Measurements from ENCODE around the gene NUTF2.
A peak's percentile ranks its signal among the peaks of the same experiment; 100 is the strongest.

NUTF2 gene

DNA sequence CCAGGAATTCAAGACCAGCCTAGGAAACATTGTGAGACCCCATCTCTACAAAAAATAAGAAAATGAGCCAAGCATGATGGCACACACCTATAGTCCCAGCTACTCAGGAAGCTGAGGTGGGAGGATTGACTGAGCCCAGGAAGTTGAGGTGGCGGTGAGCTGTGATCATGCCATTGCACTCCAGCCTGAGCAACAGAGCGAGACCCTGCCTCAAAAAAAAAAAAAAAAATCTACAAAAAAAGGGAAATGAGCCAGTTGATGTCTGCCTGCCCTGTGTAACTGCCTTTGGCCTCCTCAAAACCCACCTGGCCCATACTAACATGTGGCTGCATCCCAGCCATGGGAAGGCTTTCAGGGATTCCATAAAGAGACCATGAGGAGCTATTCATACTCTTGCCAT, 44.9 kb upstream of the NUTF2 start:
- Histone ChIP-seq H3K79me2 (ENCODE audit: insufficient read depth, low read length) (peaks cover 24% of the 10 kb centered on the region), H3K9me2 (ENCODE audit: low read depth, low read length) (no peaks in the 10 kb centered on the region), H3K27ac (ENCODE audit: low read depth, low read length, poor library complexity, severe bottlenecking) (peak overlapping the region; percentile 49), H3K36me3 (ENCODE audit: insufficient read depth, low read length) (peaks cover 37% of the 10 kb centered on the region; the same call in 1 of the 2 replicates), H3K4me3 (ENCODE audit: low read depth, low read length, poor library complexity, severe bottlenecking) (no peak overlapping the region), H3K27me3 (ENCODE audit: insufficient read depth, low read length) (no peaks in the 10 kb centered on the region), H3K9me3 (ENCODE audit: low read length) (no peaks in the 10 kb centered on the region), H3F3A (ENCODE audit: insufficient read depth, low read length) (no peaks in the 10 kb centered on the region), H4K20me1 (ENCODE audit: insufficient read depth, low read length) (no peaks in the 10 kb centered on the region), H3K9ac (ENCODE audit: low read length) (no peak overlapping the region), H3K4me2 (ENCODE audit: low read length) (no peak overlapping the region), H3K4me1 (ENCODE audit: insufficient read depth, low read length, severe bottlenecking) (peaks cover 34% of the 10 kb centered on the region), H2AFZ (ENCODE audit: low read length) (no peak overlapping the region)
- TF ChIP-seq EZH2 (IDR thresholded peaks at IDR 0.05; ENCODE audit: borderline replicate concordance, low read length) = no peak
- TF ChIP-seq, protein P1, sequence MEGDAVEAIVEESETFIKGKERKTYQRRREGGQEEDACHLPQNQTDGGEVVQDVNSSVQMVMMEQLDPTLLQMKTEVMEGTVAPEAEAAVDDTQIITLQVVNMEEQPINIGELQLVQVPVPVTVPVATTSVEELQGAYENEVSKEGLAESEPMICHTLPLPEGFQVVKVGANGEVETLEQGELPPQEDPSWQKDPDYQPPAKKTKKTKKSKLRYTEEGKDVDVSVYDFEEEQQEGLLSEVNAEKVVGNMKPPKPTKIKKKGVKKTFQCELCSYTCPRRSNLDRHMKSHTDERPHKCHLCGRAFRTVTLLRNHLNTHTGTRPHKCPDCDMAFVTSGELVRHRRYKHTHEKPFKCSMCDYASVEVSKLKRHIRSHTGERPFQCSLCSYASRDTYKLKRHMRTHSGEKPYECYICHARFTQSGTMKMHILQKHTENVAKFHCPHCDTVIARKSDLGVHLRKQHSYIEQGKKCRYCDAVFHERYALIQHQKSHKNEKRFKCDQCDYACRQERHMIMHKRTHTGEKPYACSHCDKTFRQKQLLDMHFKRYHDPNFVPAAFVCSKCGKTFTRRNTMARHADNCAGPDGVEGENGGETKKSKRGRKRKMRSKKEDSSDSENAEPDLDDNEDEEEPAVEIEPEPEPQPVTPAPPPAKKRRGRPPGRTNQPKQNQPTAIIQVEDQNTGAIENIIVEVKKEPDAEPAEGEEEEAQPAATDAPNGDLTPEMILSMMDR (IDR thresholded peaks at IDR 0.05; ENCODE audit: low read length) = no peak

DNA sequence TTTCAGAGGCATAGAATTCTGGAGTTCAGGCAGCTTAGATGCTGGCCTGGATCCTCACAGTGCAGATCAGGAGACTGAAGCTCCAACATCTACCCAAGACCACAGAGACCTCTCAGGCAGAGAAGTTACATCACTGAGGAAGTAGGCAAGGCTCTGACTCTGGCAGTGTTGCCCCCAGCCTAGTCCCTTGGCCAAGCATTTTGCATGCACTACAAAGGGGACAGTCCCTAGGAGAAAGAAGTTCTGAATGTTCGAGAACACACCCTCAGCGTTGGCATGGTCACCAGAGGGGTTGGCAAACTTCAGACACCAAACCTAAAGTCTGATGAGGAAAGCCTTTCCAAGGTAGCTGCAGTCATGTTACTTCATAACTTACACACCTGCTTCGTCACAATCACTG, 42.8 kb upstream of the NUTF2 start:
- Histone ChIP-seq H2AFZ (ENCODE audit: low read length) (no peak overlapping the region), H3K4me3 (ENCODE audit: low read depth, low read length, poor library complexity, severe bottlenecking) (no peak overlapping the region), H3K9me2 (ENCODE audit: low read depth, low read length) (no peaks in the 10 kb centered on the region), H3K27me3 (ENCODE audit: insufficient read depth, low read length) (no peaks in the 10 kb centered on the region), H3K27ac (ENCODE audit: low read depth, low read length, poor library complexity, severe bottlenecking) (no peak overlapping the region), H3K9me3 (ENCODE audit: low read length) (no peaks in the 10 kb centered on the region), H3K4me1 (ENCODE audit: insufficient read depth, low read length, severe bottlenecking) (peaks cover 42% of the 10 kb centered on the region), H4K20me1 (ENCODE audit: insufficient read depth, low read length) (no peaks in the 10 kb centered on the region), H3F3A (ENCODE audit: insufficient read depth, low read length) (no peaks in the 10 kb centered on the region), H3K36me3 (ENCODE audit: insufficient read depth, low read length) (peaks cover 27% of the 10 kb centered on the region; the same call in 1 of the 2 replicates), H3K9ac (ENCODE audit: low read length) (no peak overlapping the region), H3K79me2 (ENCODE audit: insufficient read depth, low read length) (peaks cover 24% of the 10 kb centered on the region), H3K4me2 (ENCODE audit: low read length) (no peak overlapping the region)
- TF ChIP-seq, protein P1 (IDR thresholded peaks at IDR 0.05; ENCODE audit: low read length) = no peak
- no peak for TF ChIP-seq EZH2 (IDR thresholded peaks at IDR 0.05; ENCODE audit: borderline replicate concordance, low read length)

DNA sequence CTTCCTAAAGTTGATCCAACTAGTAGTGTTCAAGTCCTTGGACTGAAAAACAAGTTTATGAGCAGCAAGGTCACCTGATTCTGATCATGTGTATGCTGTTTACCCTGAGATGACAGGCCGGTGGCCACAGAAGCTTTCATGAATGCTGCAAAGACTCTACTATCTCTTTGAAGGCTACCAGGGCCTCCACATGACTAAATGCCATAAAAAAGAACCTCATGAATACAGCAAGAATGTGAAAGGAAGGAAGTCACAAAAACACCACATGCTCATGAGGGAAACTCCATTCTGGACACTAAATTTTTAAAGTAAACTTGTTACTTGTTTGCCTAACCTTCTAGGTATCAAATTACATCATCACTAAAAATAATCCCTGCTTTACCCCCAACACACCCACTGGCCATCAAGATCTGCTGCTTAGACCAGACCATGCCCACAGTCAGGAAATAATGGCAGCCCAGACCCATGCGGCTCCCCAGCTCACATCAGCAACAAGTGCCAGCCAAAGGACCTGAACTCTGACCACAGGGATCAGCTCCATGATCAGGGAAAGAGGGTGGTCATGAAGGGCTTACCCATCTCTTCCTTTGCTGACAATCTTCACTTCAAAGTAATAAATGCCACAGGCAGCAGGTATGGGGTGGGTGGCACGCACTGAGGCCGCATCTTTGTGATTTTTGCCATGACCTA, 41.7 kb upstream of the NUTF2 start:
- peak overlapping the region; percentile 91 for H3K9ac ChIP-seq (ENCODE audit: low read length)
- H3K4me3 ChIP-seq (ENCODE audit: low read depth, low read length, poor library complexity, severe bottlenecking) = peak overlapping the region; percentile 94
- H3K79me2 ChIP-seq (ENCODE audit: insufficient read depth, low read length) = peaks cover 24% of the 10 kb centered on the region
- TF ChIP-seq EZH2 (IDR thresholded peaks at IDR 0.05; ENCODE audit: borderline replicate concordance, low read length) = no peak
- TF ChIP-seq, protein P1 (IDR thresholded peaks at IDR 0.05; ENCODE audit: low read length) = no peak
- H3F3A ChIP-seq (ENCODE audit: insufficient read depth, low read length) = no peaks in the 10 kb centered on the region
- H3K9me3 ChIP-seq (ENCODE audit: low read length) = no peaks in the 10 kb centered on the region
- no peaks in the 10 kb centered on the region for H3K9me2 ChIP-seq (ENCODE audit: low read depth, low read length)
- peaks cover 42% of the 10 kb centered on the region for H3K4me1 ChIP-seq (ENCODE audit: insufficient read depth, low read length, severe bottlenecking)
- H4K20me1 ChIP-seq (ENCODE audit: insufficient read depth, low read length) = no peaks in the 10 kb centered on the region
- H2AFZ ChIP-seq (ENCODE audit: low read length) = no peak overlapping the region
- H3K27me3 ChIP-seq (ENCODE audit: insufficient read depth, low read length) = no peaks in the 10 kb centered on the region
- peak overlapping the region; percentile 99 for H3K4me2 ChIP-seq (ENCODE audit: low read length)
- H3K36me3 ChIP-seq (ENCODE audit: insufficient read depth, low read length) = peaks cover 27% of the 10 kb centered on the region; the same call in 1 of the 2 replicates
- H3K27ac ChIP-seq (ENCODE audit: low read depth, low read length, poor library complexity, severe bottlenecking) = peak overlapping the region; percentile 0

All from OCI-LY1 (cell line).